IPS DF 19.7 (cell line): ENCODE data around the gene LRRK1.

Experiments used
- DNase-seq: peaks from one replicate; pipeline ENCODE4 v3.0.0-alpha.2; 2013; ENCODE audit warnings: low read depth, low spot score

LRRK1 gene

GRCh38 chr15:101112336-101113113 lies 193.4 kb downstream of the LRRK1 start:
- no peak for DNase-seq

DNA sequence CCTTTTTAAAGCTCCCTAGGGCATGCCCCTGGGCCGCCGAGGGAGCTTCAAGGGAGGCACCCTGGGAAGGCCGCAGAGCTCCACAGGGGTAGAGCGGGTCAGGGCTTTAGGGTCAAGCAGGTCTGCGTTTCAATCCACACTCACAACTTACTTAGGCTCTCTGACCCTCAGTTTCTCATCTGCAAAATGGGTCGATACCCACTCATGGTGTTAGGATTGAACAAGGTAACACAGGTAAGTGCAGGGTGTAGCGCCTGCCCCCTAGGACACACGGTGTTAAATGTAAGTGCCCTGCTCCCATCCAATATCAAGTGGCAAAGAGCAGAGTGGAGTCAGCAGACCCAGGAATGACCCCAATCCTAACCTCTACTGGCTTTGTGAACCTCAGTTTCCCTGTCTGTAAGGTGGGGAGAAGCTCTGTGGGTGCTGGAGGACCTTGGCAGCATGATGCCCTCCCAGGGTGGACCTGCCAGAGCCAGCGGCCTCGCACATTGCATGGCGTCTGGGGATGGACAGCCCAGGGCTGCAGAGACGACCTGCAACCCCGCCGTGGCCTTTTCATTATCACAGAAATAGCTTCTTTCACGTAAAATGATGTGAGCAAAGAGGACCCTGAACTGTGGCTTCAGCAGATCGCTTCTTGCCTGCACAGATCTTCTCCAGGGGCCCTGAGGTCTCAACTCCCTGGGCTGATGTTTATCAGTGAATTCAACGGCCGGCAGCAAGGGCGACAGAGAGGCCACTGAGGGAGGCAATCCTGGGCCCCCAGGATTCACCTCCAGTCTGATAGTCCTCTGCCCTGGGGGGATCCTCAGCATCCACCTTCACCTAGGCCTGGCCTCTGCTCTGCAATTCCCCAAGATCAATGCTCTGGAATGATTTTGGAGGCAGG lies 194.2 kb downstream of the LRRK1 start:
- DNase-seq = no peak

- no peak for DNase-seq
Measured at GRCh38 chr15:101114166-101114565, 195.0 kb downstream of the LRRK1 start.

DNA sequence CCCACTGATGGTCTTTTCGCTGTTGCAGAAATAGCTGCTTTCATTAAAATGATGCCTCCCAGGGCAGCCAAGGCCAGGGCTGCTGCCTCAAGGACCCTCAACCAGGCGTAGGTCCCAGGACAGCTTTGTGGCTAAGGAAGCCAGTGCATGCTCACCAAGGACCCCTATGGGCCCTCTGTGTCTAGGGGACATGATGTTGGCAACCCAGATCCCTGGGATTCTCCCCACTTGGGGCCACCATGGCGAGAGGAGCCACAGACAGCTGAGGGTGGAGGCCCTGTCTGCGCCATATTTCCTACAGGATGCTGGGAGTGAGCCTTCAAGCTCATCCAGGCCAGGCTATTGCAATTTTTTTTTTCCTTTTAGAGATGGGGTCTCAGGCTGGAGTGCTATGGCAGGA lies 195.5 kb downstream of the LRRK1 start:
- no peak for DNase-seq

- DNase-seq = no peak
Measured at GRCh38 chr15:101115393-101115785, 196.2 kb downstream of the LRRK1 start.

DNA sequence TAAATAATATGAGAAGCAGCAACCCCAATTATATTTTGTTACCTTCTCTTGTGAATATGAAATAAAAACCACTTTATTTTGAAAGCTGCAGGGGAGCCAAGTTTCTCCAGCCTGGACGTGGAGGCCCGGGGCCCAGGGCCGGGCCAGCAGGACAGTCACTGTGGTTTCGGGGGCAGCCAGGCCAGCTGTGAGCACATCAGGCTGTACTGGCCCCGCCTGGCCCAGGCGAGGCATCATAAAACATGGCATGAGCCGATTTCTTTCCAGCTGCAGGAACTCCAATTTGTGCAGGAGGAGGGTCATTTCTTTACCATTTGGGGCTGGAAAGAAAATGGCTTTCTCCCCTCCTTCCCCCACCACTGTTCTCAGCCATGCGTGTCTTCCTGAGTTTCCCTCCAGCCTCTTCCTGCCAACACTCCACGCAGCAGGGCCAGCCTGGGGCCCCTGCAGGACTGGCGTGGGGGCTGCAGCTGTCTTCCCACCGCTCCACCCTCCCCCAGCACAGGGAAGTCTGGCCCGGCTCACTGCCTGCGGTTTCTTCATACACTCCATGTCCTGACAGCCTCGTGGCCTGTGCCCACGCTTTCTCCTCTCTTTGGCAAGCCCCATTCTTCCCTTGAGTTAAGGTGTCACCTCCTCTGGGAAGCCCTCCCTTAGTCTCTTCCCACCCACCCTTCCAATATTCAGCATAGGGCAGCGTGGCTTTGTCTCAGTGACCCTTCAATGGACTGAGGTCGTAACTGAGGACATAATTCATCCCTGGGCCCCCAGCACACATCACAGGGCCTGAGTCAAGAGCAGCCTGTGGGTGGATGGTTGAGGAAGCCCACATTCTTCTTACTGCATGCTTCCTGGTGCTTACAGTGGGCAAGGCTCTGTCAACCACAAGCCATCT lies 196.9 kb downstream of the LRRK1 start:
- DNase-seq = no peak

DNA sequence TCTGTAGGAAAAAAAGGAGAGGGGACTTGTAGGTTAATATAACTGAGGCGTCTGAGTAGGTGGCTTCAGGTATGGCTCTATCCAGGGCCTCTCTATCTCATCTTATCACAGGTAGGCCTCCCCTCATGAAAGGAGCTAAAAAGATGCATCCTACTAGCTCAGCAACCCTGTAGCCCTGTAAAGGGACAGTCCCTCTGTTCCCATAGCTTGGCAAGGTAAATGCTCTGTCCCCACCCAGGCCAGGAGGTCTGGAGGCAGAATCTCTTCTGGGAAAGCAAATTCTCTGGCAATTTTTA lies 197.5 kb downstream of the LRRK1 start:
- no peak for DNase-seq

DNA sequence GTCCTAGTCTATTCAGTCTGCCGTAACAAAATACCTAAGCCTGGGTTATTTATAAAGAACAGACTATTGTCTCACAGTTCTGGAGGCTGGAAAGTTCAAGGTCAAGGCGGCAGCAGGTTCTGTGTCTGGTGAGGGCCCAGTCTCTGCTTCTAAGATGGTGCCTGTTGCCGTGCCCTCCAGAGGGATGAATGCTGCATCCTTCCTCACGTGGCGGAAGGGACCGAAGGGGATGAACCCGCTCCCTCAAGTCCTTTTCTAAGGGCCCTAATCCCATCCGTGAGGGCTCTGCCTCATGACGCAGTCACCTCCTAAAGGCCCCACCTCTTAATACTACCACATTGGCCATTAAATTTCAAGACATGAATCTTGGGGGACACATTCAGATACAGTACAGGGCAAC lies 199.0 kb downstream of the LRRK1 start:
- DNase-seq = no peak

DNA sequence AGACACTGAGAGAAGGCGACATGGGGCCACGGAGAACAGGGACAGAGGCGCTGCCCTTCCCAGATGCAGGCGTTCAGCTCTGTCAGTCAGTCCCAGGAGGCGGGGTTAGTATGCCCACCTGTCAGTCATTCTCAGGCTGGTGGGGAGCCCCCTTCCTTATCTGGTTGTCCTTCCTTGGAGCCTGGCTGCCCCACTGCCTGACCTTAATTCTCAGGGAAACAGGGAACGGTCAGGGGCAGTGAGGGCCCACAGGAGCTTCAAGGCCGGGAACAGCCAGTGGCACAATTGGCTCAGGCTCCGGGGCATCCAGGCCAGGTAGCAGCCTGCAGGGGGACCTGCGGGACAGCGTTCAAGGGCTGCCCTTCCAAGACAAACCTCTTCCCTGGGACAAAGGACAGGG lies 199.5 kb downstream of the LRRK1 start:
- DNase-seq = no peak

- no peak for DNase-seq
Measured at GRCh38 chr15:101119181-101119580, 200.0 kb downstream of the LRRK1 start.
